ENCODE results near the gene RYR1.

RYR1 gene

DNA sequence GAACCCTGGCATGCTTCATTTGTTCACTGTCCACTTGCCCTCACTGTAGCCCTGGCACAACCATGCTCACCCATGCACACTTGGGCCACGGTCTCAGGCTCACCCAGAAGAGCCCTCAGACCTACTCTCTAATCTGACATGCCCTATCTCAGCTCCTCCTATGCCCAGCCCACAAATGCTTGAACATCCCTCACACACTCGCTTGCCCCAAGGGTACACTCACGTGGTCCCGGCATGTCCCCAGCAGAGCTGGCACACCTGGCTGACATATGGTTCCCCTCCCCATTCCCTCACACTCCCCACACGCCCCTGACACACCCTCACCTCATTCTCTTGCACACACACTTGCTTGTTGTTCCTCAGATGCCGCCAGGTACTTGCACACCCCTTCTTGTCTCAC, 128.6 kb downstream of the RYR1 start:
- TF ChIP-seq, protein P1, sequence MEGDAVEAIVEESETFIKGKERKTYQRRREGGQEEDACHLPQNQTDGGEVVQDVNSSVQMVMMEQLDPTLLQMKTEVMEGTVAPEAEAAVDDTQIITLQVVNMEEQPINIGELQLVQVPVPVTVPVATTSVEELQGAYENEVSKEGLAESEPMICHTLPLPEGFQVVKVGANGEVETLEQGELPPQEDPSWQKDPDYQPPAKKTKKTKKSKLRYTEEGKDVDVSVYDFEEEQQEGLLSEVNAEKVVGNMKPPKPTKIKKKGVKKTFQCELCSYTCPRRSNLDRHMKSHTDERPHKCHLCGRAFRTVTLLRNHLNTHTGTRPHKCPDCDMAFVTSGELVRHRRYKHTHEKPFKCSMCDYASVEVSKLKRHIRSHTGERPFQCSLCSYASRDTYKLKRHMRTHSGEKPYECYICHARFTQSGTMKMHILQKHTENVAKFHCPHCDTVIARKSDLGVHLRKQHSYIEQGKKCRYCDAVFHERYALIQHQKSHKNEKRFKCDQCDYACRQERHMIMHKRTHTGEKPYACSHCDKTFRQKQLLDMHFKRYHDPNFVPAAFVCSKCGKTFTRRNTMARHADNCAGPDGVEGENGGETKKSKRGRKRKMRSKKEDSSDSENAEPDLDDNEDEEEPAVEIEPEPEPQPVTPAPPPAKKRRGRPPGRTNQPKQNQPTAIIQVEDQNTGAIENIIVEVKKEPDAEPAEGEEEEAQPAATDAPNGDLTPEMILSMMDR (conservative IDR thresholded peaks at IDR 0.05; ENCODE audit: low read length): no peak
- no peak for DNase-seq (ENCODE audit: low read depth)
- no peak overlapping the region for H3K4me3 ChIP-seq (ENCODE audit: low read length)

DNA sequence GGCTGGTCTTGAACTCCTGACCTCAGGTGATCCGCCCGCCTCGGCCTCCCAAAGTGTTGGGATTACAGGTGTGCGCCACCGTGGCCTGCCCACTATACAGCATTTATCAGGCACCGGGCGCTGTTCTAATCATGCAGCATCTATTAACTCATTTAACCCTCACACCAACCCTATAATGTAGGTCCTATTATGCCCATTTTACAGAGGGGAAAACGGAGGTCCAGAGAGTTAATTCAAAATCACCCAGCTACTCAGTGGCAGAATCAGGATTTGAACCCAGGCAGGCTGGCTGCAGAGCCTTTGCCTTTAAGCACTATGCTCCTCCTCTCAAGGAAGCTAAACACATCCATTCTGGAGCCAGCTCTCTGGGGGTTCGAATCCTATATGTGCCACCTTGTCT, 130.0 kb downstream of the RYR1 start:
- no peak for DNase-seq (ENCODE audit: low read depth)
- no peak overlapping the region for H3K4me3 ChIP-seq (ENCODE audit: low read length)
- TF ChIP-seq, protein P1 (conservative IDR thresholded peaks at IDR 0.05; ENCODE audit: low read length): no peak

DNA sequence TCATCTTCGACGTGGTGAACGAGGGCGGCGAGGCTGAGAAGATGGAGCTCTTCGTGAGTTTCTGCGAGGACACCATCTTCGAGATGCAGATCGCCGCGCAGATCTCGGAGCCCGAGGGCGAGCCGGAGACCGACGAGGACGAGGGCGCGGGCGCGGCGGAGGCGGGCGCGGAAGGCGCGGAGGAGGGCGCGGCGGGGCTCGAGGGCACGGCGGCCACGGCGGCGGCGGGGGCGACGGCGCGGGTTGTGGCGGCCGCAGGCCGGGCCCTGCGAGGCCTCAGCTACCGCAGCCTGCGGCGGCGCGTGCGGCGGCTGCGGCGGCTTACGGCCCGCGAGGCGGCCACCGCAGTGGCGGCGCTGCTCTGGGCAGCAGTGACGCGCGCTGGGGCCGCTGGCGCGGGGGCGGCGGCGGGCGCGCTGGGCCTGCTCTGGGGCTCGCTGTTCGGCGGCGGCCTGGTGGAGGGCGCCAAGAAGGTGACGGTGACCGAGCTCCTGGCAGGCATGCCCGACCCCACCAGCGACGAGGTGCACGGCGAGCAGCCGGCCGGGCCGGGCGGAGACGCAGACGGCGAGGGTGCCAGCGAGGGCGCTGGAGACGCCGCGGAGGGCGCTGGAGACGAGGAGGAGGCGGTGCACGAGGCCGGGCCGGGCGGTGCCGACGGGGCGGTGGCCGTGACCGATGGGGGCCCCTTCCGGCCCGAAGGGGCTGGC, 131.6 kb downstream of the RYR1 start:
- TF ChIP-seq, protein P1 (conservative IDR thresholded peaks at IDR 0.05; ENCODE audit: low read length): no peak
- no peak for DNase-seq (ENCODE audit: low read depth)
- H3K4me3 ChIP-seq (ENCODE audit: low read length): no peak overlapping the region

DNA sequence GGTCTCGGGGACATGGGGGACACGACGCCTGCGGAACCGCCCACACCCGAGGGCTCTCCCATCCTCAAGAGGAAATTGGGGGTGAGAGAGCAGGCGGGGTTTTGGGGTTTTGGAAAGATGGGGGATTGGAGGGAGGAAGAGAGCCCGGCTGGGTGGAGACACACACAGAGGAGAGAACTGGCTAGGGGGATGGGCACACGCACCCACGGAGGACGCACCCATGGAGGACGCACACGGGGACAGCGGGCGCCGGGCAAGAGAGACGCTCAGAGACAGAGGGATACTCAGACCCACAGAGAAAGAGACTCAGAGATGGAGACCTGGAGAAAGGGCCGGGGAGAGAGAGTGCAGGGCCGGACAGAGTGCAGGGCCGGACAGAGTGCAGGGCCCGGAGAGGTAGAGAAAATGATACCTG, 132.2 kb downstream of the RYR1 start:
- TF ChIP-seq, protein P1 (conservative IDR thresholded peaks at IDR 0.05; ENCODE audit: low read length): no peak
- DNase-seq (ENCODE audit: low read depth): no peak
- no peak overlapping the region for H3K4me3 ChIP-seq (ENCODE audit: low read length)

DNA sequence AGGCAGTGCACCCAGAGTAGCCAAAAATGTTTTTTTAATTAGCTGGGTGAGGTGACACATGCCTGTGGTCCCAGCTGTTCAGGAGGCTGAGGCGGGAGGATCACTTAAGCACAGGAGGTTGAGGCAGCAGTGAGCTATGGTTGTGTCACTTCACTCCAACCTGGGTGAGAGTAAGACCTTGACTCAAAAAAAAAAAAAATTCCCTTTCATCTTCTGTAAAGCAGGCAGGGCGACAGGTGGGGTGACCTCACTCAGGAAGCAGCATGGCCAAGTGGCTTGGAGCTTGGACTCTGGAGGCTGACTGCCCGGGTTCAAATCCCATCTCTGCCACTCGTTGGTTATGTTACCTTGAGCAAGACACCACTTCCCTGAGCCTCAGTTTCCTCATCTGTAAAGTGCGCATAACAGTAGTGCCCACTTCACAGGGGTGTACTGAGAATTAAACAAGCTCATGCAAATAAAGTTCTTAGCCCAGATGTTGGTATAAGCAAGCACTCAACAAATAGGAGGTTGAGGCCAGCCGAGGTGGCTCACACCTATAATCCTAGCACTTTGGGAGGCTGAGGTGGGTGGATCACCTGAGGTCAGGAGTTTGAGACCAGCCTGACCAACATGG, 136.0 kb downstream of the RYR1 start:
- no peak for DNase-seq (ENCODE audit: low read depth)
- TF ChIP-seq, protein P1 (conservative IDR thresholded peaks at IDR 0.05; ENCODE audit: low read length): no peak

DNA sequence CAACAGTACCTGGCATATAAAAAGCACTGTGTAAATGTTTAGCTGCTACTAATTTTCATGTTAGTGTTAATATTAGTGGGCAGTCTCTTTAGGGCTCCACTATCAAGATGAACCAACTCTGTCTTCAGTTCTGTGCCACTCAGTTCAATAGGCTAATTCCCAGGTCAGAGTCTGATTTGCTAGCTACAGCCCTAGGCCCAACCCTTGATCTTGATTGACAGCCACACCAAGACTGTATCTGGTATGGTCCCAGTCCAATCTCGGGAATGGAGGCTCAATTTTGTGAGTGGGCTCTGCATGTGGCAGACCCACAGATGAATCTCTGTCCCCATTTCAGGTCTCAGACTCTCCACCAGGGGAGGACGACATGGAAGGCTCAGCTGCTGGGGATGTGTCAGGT, 138.2 kb downstream of the RYR1 start:
- no peak overlapping the region for H3K4me3 ChIP-seq (ENCODE audit: low read length)

More for the DNA sequence above, 136.0 kb downstream of the RYR1 start:
- H3K4me3 ChIP-seq (ENCODE audit: low read length): no peak overlapping the region

More for the DNA sequence above, 138.2 kb downstream of the RYR1 start:
- TF ChIP-seq, protein P1 (conservative IDR thresholded peaks at IDR 0.05; ENCODE audit: low read length): no peak
- no peak for DNase-seq (ENCODE audit: low read depth)
